NB4 (cell line): Measurements from ENCODE around the gene SYT6.

Experiments used
- DNase-seq: peaks from one replicate; pipeline ENCODE4 v3.0.0; 2010; ENCODE audit warnings: low read depth
- H3K4me3 ChIP-seq: one replicate; pipeline ENCODE4 v1.5.1; 2011; ENCODE audit warnings: mild to moderate bottlenecking, low read depth, low read length, moderate library complexity
- CTCF ChIP-seq: IDR thresholded peaks from one replicate; pipeline ENCODE4 v1.5.1; 2012; ENCODE audit warnings: low read depth, low read length
- MAX ChIP-seq: IDR thresholded peaks from 2 replicates; pipeline ENCODE4 v1.6.1; 2011; ENCODE audit warnings: low read depth, low read length
- MYC ChIP-seq: IDR thresholded peaks from 2 replicates; pipeline ENCODE4 v1.6.1; 2011; ENCODE audit warnings: low read depth, low read length
- POLR2A ChIP-seq: IDR thresholded peaks from 2 replicates; pipeline ENCODE4 v1.6.1; 2011; ENCODE audit warnings: mild to moderate bottlenecking; ENCODE audit not compliant: insufficient read length; ENCODE audit errors: extremely low read depth

The SYT6 gene

GRCh38 chr1:114088392-114089299 is 65.0 kb downstream of the SYT6 start:
- TF ChIP-seq MAX = peak; percentile 45
- no peak for TF ChIP-seq CTCF
- TF ChIP-seq POLR2A = no peak
- no peak; the same call in 1 of the 2 replicates for TF ChIP-seq MYC
- DNase-seq = peak; percentile 96
- peak overlapping the region; percentile 18 for H3K4me3 ChIP-seq

- TF ChIP-seq POLR2A (no peak), CTCF (no peak), MAX (no peak), MYC (no peak)
- H3K4me3 ChIP-seq = no peak overlapping the region
- no peak for DNase-seq
Measured at GRCh38 chr1:114087495-114087894, 66.2 kb downstream of the SYT6 start.

GRCh38 chr1:114086601-114087368 is 66.9 kb downstream of the SYT6 start:
- no peak overlapping the region for H3K4me3 ChIP-seq
- TF ChIP-seq MAX (no peak), CTCF (no peak), MYC (no peak), POLR2A (no peak)
- DNase-seq = no peak

GRCh38 chr1:114082867-114083585 is 70.6 kb downstream of the SYT6 start:
- peak; percentile 23 for DNase-seq
- no peak for TF ChIP-seq CTCF
- TF ChIP-seq MYC = no peak
- TF ChIP-seq POLR2A = no peak
- no peak for TF ChIP-seq MAX
- no peak overlapping the region for H3K4me3 ChIP-seq

- no peak overlapping the region for H3K4me3 ChIP-seq
- DNase-seq = no peak
- TF ChIP-seq MAX (no peak), POLR2A (no peak), CTCF (no peak), MYC (no peak)
Measured at GRCh38 chr1:114082304-114082630, 71.4 kb downstream of the SYT6 start.
